Ramos (cell line): ENCODE results near the gene UBXN4.
"Not testable (repeated sequence)": the region's sequence is repeated elsewhere in the genome, so short reads cannot be mapped to it uniquely, and the experiment has no call there.

Experiments
- in situ Hi-C: fragments of 300-500 bp; cut with MboI; formaldehyde crosslinking; loops from one replicate; pipeline ENCODE4 v1.14.3; 2022; ENCODE audit warnings: low sequenced_read_pairs; ENCODE audit not compliant: unreplicated experiment

UBXN4 gene

GRCh38 chr2:135800513-135801460 is 59.1 kb downstream of the UBXN4 start:
- in situ Hi-C loops, result no loop called here

GRCh38 chr2:135802350-135802749 is 60.7 kb downstream of the UBXN4 start:
- in situ Hi-C loops, result no loop called here

- in situ Hi-C loops, result no loop called here
These were observed 61.6 kb downstream of the UBXN4 start for GRCh38 chr2:135803278-135803677.

GRCh38 chr2:135807874-135808273 is 66.2 kb downstream of the UBXN4 start:
- in situ Hi-C loops, result not testable (repeated sequence)

- in situ Hi-C loops, result no loop called here
These were observed 71.4 kb downstream of the UBXN4 start for GRCh38 chr2:135812907-135813511.

- in situ Hi-C loops, result no loop called here
These were observed 73.6 kb downstream of the UBXN4 start for GRCh38 chr2:135815269-135815668.

GRCh38 chr2:135817466-135817865 is 75.8 kb downstream of the UBXN4 start:
- in situ Hi-C loops, result no loop called here

GRCh38 chr2:135817951-135818350 is 76.3 kb downstream of the UBXN4 start:
- in situ Hi-C loops, result no loop called here

GRCh38 chr2:135818937-135819610 is 77.4 kb downstream of the UBXN4 start:
- in situ Hi-C loops, result no loop called here

- in situ Hi-C loops, result no loop called here
These were observed 78.5 kb downstream of the UBXN4 start for GRCh38 chr2:135820003-135820618.

GRCh38 chr2:135821190-135821589 is 79.5 kb downstream of the UBXN4 start:
- in situ Hi-C loops, result no loop called here

GRCh38 chr2:135822855-135823254 is 81.2 kb downstream of the UBXN4 start:
- in situ Hi-C loops, result no loop called here

- in situ Hi-C loops, result no loop called here
These were observed 83.5 kb downstream of the UBXN4 start for GRCh38 chr2:135825131-135825530.

- in situ Hi-C loops, result no loop called here
These were observed 84.0 kb downstream of the UBXN4 start for GRCh38 chr2:135825550-135826176.

- in situ Hi-C loops, result no loop called here
These were observed 84.9 kb downstream of the UBXN4 start for GRCh38 chr2:135826544-135826943.

GRCh38 chr2:135829378-135830135 is 87.9 kb downstream of the UBXN4 start:
- in situ Hi-C loops, result no loop called here

GRCh38 chr2:135831180-135831812 is 89.6 kb downstream of the UBXN4 start:
- in situ Hi-C loops, result no loop called here

GRCh38 chr2:135832891-135833290 is 91.2 kb downstream of the UBXN4 start:
- in situ Hi-C loops, result no loop called here
